GM12872 (cell line): ENCODE data around the gene MB21D2.

Experiments
- TF ChIP-seq, protein P1 (sequence below): IDR thresholded peaks from 3 replicates; pipeline ENCODE4 v1.5.1; 2011; ENCODE audit warnings: low read depth, mild to moderate bottlenecking, low read length, moderate library complexity; ENCODE audit not compliant: insufficient read depth

MB21D2 gene

DNA sequence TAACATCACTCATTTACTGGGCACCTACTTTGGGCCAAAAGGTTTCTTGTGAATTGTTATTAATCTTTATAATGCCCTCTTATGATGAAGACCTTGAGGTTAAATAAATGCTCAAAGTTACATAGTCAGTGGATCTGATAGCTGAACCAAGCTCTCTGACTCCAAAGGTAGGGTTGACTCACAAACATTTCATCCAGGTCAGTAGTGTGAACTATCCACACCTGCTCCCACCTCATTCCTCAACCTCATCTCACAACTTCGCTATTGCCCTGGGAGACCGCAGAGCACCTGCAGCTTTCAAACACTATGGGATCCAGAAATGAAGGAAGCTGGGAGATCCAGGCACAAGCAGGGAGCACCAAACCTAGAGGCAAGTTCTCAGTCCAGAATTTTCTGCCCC, 96.5 kb downstream of the MB21D2 start:
- TF ChIP-seq, protein P1, sequence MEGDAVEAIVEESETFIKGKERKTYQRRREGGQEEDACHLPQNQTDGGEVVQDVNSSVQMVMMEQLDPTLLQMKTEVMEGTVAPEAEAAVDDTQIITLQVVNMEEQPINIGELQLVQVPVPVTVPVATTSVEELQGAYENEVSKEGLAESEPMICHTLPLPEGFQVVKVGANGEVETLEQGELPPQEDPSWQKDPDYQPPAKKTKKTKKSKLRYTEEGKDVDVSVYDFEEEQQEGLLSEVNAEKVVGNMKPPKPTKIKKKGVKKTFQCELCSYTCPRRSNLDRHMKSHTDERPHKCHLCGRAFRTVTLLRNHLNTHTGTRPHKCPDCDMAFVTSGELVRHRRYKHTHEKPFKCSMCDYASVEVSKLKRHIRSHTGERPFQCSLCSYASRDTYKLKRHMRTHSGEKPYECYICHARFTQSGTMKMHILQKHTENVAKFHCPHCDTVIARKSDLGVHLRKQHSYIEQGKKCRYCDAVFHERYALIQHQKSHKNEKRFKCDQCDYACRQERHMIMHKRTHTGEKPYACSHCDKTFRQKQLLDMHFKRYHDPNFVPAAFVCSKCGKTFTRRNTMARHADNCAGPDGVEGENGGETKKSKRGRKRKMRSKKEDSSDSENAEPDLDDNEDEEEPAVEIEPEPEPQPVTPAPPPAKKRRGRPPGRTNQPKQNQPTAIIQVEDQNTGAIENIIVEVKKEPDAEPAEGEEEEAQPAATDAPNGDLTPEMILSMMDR: no peak

DNA sequence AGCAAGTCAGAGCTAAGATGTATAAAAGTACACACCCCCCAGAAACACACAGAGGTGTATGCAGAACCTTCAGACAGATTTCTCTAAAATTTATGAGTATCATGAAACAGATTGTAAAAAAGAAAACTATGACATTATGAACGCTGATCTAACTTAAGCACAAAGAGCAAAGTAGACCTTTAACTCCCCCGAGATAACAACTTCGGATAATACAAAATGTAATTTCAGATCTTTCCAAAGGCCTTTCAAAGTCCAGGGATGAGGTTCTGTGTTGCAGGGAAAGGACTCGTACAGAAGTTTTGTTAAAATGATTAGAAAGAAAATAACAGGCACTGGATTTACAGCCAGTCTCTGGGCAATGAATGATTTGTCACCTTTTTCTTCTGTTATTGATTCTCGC, 97.5 kb downstream of the MB21D2 start:
- TF ChIP-seq, protein P1: no peak

DNA sequence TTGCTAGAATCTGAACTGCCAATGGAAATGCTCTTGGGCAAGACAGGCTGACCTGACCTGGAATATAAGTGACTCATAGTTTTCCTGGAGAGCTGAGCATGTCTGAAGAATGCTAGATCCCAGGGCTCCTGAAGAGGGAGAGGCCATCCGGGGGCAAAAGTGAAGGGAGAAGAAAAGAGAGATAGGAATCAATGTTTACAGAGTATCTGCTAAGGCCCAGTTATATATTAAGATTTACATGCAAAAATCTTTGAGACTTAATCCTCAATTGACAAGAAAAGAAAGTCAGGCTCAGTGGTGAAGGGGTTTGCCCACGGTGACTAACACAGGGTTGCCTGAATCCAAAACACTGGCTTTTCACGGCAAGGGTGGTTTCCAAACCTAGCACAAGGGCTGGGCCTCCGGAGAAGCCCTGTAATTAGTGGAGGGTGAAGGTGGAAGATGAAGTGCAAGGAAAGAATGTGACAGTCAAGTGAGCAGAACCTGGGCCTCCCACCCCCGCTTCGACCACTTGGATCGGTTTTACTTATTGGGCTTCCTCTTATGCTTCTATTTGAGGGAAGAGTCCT, 98.6 kb downstream of the MB21D2 start:
- TF ChIP-seq, protein P1: no peak

DNA sequence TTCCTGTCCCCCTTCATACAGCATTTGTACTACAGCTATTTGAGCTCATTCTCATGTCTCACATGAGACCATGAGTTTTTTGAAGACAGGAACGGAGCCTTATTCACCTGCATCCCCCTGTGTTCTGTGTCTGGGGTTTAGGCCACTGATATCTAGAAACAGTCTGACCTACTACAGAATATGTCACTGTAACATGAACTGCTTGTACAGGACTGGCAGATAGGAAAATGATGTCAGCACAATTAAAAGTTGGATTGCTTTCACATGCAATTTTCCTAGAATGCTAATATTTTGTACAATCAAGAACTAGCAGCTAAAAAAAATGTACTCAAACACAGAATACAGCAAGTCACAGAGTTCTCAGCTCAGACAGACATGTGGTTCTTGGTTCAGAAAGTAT, 99.5 kb downstream of the MB21D2 start:
- TF ChIP-seq, protein P1: no peak

DNA sequence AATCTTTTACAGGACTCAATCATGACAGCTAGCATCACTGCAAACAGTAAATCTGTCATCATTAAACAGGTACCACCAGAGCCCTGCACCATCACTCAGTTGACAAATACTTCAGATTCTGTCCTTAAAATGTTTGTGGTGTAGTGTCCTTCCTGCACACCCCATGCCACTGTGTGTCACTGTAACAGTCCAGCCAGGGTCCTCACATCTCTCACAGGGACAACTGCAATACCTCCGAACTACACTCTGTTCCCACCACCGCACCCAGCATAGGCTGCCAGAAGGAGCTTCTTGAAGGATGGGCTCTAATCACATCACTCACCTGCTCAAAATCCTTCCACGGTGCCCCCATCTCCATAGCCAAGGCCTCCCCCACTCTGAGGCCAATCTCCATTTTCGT, 100.2 kb downstream of the MB21D2 start:
- TF ChIP-seq, protein P1: no peak

DNA sequence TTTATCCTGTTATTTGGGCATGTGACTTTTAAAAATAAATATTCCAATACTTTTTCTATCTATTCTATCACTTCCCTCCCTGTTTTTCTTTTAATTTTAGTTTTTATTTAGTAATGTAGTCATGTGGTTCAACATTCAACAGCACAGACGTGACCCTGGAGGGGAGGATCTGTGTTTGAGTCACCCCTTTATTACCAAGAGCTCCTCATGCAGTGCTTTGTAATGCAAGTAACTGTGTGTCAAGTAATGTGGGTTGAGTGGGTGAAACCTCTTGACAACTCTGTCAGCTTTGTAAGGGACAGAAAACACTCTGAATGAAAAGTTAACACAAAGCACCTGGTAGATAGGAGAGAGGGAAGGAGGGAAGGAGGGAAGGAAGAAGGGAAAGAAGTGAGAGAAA, 100.6 kb downstream of the MB21D2 start:
- TF ChIP-seq, protein P1: no peak

DNA sequence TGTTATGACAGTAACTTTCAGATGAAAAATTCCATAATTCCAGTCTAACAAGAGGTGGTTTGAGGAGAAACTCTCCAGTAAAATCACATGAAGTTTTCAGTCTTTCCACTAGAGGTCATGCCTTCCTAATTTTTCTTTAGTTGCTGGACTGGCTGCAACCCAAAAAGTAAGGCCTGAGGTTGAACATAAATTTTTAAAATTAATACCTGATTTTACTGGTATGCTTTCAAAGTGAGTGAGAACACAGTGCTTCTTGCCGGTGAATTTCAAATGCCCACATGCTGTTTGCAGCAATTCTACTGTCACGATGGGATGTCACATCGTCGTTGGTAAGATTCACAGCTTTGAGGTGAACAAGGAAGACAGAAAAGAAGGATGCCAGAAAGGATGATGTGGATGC, 101.3 kb downstream of the MB21D2 start:
- TF ChIP-seq, protein P1: peak; percentile 65
